Hepatocyte (in vitro differentiated cells): ENCODE results near the gene SLC8B1. TPM values are rescaled to one million over a fixed set of nuclear protein-coding genes. Genes with fewer than 3 reads are reported as not detected.

Experiments used
- DNase-seq: peaks from one replicate; pipeline ENCODE4 v3.0.0-alpha.2; 2016; ENCODE audit warnings: low spot score
- H2AFZ ChIP-seq: fragments of 200-600 bp; sonication (generic); 2 replicates; pipeline ENCODE4 v1.6.0; 2016; ENCODE audit warnings: antibody characterized with exemption, mild to moderate bottlenecking
- H3K27ac ChIP-seq: fragments of 200-600 bp; sonication (generic); 2 replicates; pipeline ENCODE4 v1.5.1; 2016; ENCODE audit warnings: mild to moderate bottlenecking
- H3K27me3 ChIP-seq: fragments of 200-600 bp; sonication (generic); 2 replicates; pipeline ENCODE4 v1.6.1; 2016
- H3K36me3 ChIP-seq: fragments of 200-600 bp; sonication (generic); replicated peaks from 2 replicates; pipeline ENCODE4 v1.5.1; 2016; ENCODE audit warnings: low read depth; ENCODE audit not compliant: insufficient read depth
- H3K4me1 ChIP-seq: fragments of 200-600 bp; sonication (generic); 2 replicates; pipeline ENCODE4 v1.5.1; 2016; ENCODE audit warnings: mild to moderate bottlenecking, moderate library complexity; ENCODE audit not compliant: insufficient read depth
- H3K4me2 ChIP-seq: fragments of 200-600 bp; sonication (generic); 2 replicates; pipeline ENCODE4 v1.6.0; 2016
- H3K4me3 ChIP-seq: fragments of 200-600 bp; sonication (generic); 2 replicates; pipeline ENCODE4 v1.5.1; 2016; ENCODE audit warnings: mild to moderate bottlenecking
- H3K79me2 ChIP-seq: fragments of 200-600 bp; sonication (generic); 2 replicates; pipeline ENCODE4 v1.6.0; 2017; ENCODE audit warnings: mild to moderate bottlenecking
- H3K9me2 ChIP-seq: fragments of 200-600 bp; sonication (generic); replicated peaks from 2 replicates; pipeline ENCODE4 v1.6.0; 2017; ENCODE audit warnings: mild to moderate bottlenecking; ENCODE audit not compliant: insufficient read depth
- H3K9me3 ChIP-seq: fragments of 200-600 bp; sonication (generic); 2 replicates; pipeline ENCODE4 v1.5.1; 2016; ENCODE audit warnings: low read depth, mild to moderate bottlenecking
- H4K20me1 ChIP-seq: fragments of 200-600 bp; sonication (generic); 2 replicates; pipeline ENCODE4 v1.6.0; 2016; ENCODE audit warnings: mild to moderate bottlenecking; ENCODE audit not compliant: insufficient read depth, poor library complexity, severe bottlenecking
- CTCF ChIP-seq: fragments of 200-600 bp; sonication (generic); IDR thresholded peaks from 2 replicates; pipeline ENCODE4 v1.5.1; 2016; ENCODE audit warnings: antibody characterized with exemption, mild to moderate bottlenecking; ENCODE audit not compliant: poor library complexity
- EZH2 ChIP-seq: fragments of 200-600 bp; sonication (generic); IDR thresholded peaks from 2 replicates; pipeline ENCODE4 v1.6.1; 2016; ENCODE audit warnings: antibody characterized with exemption, mild to moderate bottlenecking, borderline replicate concordance
- EZH2phosphoT487 ChIP-seq: fragments of 200-600 bp; sonication (generic); IDR thresholded peaks from one replicate; pipeline ENCODE4 v1.6.1; 2018; ENCODE audit warnings: antibody characterized with exemption, mild to moderate bottlenecking, low read depth, moderate library complexity; ENCODE audit not compliant: unreplicated experiment, severe bottlenecking
- WGBS: methylation state at CpG from one replicate; pipeline ENCODE4 v1.1.6; 2016; ENCODE audit warnings: low lambda C conversion rate; ENCODE audit errors: missing lambda C conversion rate; 5-methylcytosine and 5-hydroxymethylcytosine counted together
- polyA plus RNA-seq: library from polyadenylated mRNA; unstranded; fragments of >200 nt; fragmentation: Nextera tagmentation; extraction: Ambion mirVana; gene quantifications from 2 replicates; pipeline ENCODE4 v1.2.1, GENCODE V29; 2016
- total RNA-seq: library from RNA; depleted of rRNA; stranded (reverse); fragments of >200 nt; gene quantifications from 2 replicates; pipeline ENCODE4 v1.2.3, GENCODE V29; 2014

SLC8B1 gene
- total and polyA plus RNA-seq, 2 experiments from 2014 or later: 15.4 to 17.9 TPM

- H3K79me2 ChIP-seq: no peaks in the 10 kb centered on the region
- H3K27ac ChIP-seq: peak overlapping the region; percentile 56
- H3K9me3 ChIP-seq: no peaks in the 10 kb centered on the region
- H3K27me3 ChIP-seq: no peaks in the 10 kb centered on the region
- 85% methylated on average over 5 of the region's 5 CpGs for WGBS
- TF ChIP-seq EZH2: no peak
- no peak for TF ChIP-seq EZH2phosphoT487
- no peak for TF ChIP-seq CTCF
- H3K4me3 ChIP-seq: no peak overlapping the region
- H4K20me1 ChIP-seq: no peaks in the 10 kb centered on the region
- H3K9me2 ChIP-seq: no peaks in the 10 kb centered on the region
- H3K4me1 ChIP-seq: peaks cover 7% of the 10 kb centered on the region
- H3K36me3 ChIP-seq: no peaks in the 10 kb centered on the region
- no peak overlapping the region for H3K4me2 ChIP-seq
- no peak overlapping the region for H2AFZ ChIP-seq
- DNase-seq: no peak
These were observed 74.8 kb downstream of the SLC8B1 start for GRCh38 chr12:113260127-113260526.

GRCh38 chr12:113257564-113257963 is 77.3 kb downstream of the SLC8B1 start:
- no peaks in the 10 kb centered on the region for H4K20me1 ChIP-seq
- no peak overlapping the region for H3K4me3 ChIP-seq
- no peaks in the 10 kb centered on the region for H3K36me3 ChIP-seq
- H3K4me2 ChIP-seq: no peak overlapping the region
- peaks cover 7% of the 10 kb centered on the region for H3K4me1 ChIP-seq
- H3K27ac ChIP-seq: no peak overlapping the region
- no peak overlapping the region for H2AFZ ChIP-seq
- H3K79me2 ChIP-seq: no peaks in the 10 kb centered on the region
- TF ChIP-seq EZH2: no peak
- no peak for TF ChIP-seq CTCF
- TF ChIP-seq EZH2phosphoT487: no peak
- H3K27me3 ChIP-seq: no peaks in the 10 kb centered on the region
- H3K9me2 ChIP-seq: no peaks in the 10 kb centered on the region
- DNase-seq: no peak
- no peaks in the 10 kb centered on the region for H3K9me3 ChIP-seq

GRCh38 chr12:113254298-113254697 is 80.6 kb downstream of the SLC8B1 start:
- Histone ChIP-seq H3K27ac (no peak overlapping the region), H2AFZ (no peak overlapping the region), H4K20me1 (no peaks in the 10 kb centered on the region), H3K4me1 (peaks cover 1% of the 10 kb centered on the region), H3K36me3 (no peaks in the 10 kb centered on the region), H3K9me3 (no peaks in the 10 kb centered on the region), H3K9me2 (no peaks in the 10 kb centered on the region), H3K27me3 (no peaks in the 10 kb centered on the region), H3K4me2 (no peak overlapping the region), H3K79me2 (no peaks in the 10 kb centered on the region), H3K4me3 (no peak overlapping the region)
- no peak for TF ChIP-seq EZH2phosphoT487
- TF ChIP-seq CTCF: no peak
- TF ChIP-seq EZH2: no peak
- DNase-seq: no peak
- 95% methylated on average over 4 of the region's 4 CpGs for WGBS
